Kidney epithelial cell (primary cell): Measurements from ENCODE around the gene CNTNAP2. TPM values are rescaled to one million over a fixed set of nuclear protein-coding genes. Genes with fewer than 3 reads are reported as not detected.

Experiments used
- DNase-seq: peaks from one replicate; pipeline ENCODE4 v3.0.0-alpha.2; 2010; ENCODE audit warnings: low read depth
- H3K27me3 ChIP-seq: 2 replicates; pipeline ENCODE4 v1.6.0; 2011; ENCODE audit warnings: low read length; ENCODE audit not compliant: control insufficient read depth, insufficient read depth
- H3K36me3 ChIP-seq: 2 replicates; pipeline ENCODE4 v1.5.1; 2011; ENCODE audit warnings: low read length; ENCODE audit not compliant: control insufficient read depth, insufficient read depth
- H3K4me3 ChIP-seq: 2 replicates; pipeline ENCODE4 v1.5.1; 2011; ENCODE audit warnings: low read depth, mild to moderate bottlenecking, control low read depth, low read length
- CTCF ChIP-seq: IDR thresholded peaks from 2 replicates; pipeline ENCODE4 v1.5.1; 2011; ENCODE audit warnings: mild to moderate bottlenecking, moderate library complexity, low read length, control low read depth, inconsistent platforms; ENCODE audit not compliant: insufficient read depth, poor library complexity, severe bottlenecking
- total RNA-seq: library from RNA; depleted of rRNA; stranded (reverse); fragments of >200 nt; gene quantifications from 2 replicates; pipeline ENCODE4 v1.2.3, GENCODE V29; 2015

Gene CNTNAP2
- total RNA-seq, 1 donor from 2014 or later: 14.0 TPM

GRCh38 chr7:146346096-146346495 is 229.5 kb downstream of the CNTNAP2 start:
- Histone ChIP-seq H3K36me3 (no peaks in the 10 kb centered on the region), H3K27me3 (no peaks in the 10 kb centered on the region), H3K4me3 (no peak overlapping the region)
- TF ChIP-seq CTCF: no peak
- no peak for DNase-seq

GRCh38 chr7:146355216-146355615 is 238.6 kb downstream of the CNTNAP2 start:
- DNase-seq: no peak
- no peak for TF ChIP-seq CTCF
- Histone ChIP-seq H3K27me3 (no peaks in the 10 kb centered on the region), H3K36me3 (no peaks in the 10 kb centered on the region), H3K4me3 (no peak overlapping the region)

- no peak for TF ChIP-seq CTCF
Observed at GRCh38 chr7:146359176-146359575, 242.6 kb downstream of the CNTNAP2 start.

GRCh38 chr7:146366938-146367337 is 250.3 kb downstream of the CNTNAP2 start:
- H3K36me3 ChIP-seq: no peaks in the 10 kb centered on the region
- no peak for TF ChIP-seq CTCF
- no peak overlapping the region for H3K4me3 ChIP-seq

More at GRCh38 chr7:146359176-146359575, 242.6 kb downstream of the CNTNAP2 start:
- H3K36me3 ChIP-seq: no peaks in the 10 kb centered on the region
- no peak for DNase-seq
- no peak overlapping the region for H3K4me3 ChIP-seq
- H3K27me3 ChIP-seq: no peaks in the 10 kb centered on the region

GRCh38 chr7:146370171-146370570 is 253.6 kb downstream of the CNTNAP2 start:
- H3K4me3 ChIP-seq: no peak overlapping the region
- TF ChIP-seq CTCF: no peak
- DNase-seq: no peak
- no peaks in the 10 kb centered on the region for H3K36me3 ChIP-seq
- H3K27me3 ChIP-seq: no peaks in the 10 kb centered on the region

More at GRCh38 chr7:146366938-146367337, 250.3 kb downstream of the CNTNAP2 start:
- DNase-seq: peak; percentile 25
- H3K27me3 ChIP-seq: no peaks in the 10 kb centered on the region

- DNase-seq: no peak
- no peaks in the 10 kb centered on the region for H3K27me3 ChIP-seq
- H3K36me3 ChIP-seq: no peaks in the 10 kb centered on the region
- no peak for TF ChIP-seq CTCF
- H3K4me3 ChIP-seq: no peak overlapping the region
Observed at GRCh38 chr7:146375170-146375569, 258.6 kb downstream of the CNTNAP2 start.
